ENCODE measurements around the gene ALDH3B2.
"Not testable (repeated sequence)": the region's sequence is repeated elsewhere in the genome, so short reads cannot be mapped to it uniquely, and the experiment has no call there.

Gene ALDH3B2

DNA sequence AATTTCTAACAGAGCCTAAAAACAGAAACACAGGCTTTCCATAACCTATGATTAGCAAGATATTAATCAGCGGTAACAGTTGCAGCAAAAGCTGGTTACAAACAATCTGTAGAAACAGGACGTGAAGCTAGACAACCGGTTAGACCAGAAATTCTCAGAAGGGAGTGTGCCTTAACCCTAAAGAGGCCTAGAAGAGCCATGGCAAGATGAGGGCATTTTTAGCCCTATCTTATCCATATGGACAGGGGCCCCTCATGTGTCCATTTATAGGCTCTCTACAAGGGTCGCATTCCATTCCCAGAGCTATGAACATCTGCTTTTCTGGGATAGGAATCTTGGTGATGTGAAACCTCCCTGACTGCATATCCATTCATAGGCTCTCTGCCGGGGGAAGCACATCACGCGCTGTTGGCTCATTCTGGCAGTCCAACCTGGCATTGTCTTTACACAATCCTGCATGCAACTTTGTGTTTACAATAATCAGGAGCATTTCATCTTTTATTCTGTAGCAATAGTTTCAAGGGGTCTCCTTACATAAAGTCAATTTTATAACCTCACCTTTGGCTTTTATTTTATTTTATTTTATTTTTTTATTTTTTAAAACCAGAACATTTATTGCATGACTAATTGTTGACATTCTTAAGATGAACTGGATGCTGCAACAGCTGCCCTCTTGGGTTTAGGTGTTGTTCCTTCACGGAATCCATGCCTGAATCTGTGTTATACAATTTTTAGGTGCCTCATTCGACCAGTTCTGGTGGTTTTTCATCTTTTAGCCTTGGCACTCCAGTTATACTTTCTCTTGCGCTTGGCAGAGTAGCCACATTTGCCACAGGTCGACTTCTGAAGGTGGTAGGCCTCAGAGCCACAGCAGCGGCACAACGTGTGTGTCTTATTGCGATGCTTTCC lies 8.0 kb upstream of the ALDH3B2 start:
- not testable (repeated sequence) for FAIRE-seq

- no peak for FAIRE-seq
Measured at GRCh38 chr11:67680696-67681470, 6.5 kb upstream of the ALDH3B2 start.

- no peak for FAIRE-seq
Measured at GRCh38 chr11:67675058-67675747, 780 bp upstream of the ALDH3B2 start.

GRCh38 chr11:67673902-67674301 lies 521 bp downstream of the ALDH3B2 start:
- FAIRE-seq, result no peak

- FAIRE-seq, result no peak
Measured at GRCh38 chr11:67673358-67673757, 1.1 kb downstream of the ALDH3B2 start.

DNA sequence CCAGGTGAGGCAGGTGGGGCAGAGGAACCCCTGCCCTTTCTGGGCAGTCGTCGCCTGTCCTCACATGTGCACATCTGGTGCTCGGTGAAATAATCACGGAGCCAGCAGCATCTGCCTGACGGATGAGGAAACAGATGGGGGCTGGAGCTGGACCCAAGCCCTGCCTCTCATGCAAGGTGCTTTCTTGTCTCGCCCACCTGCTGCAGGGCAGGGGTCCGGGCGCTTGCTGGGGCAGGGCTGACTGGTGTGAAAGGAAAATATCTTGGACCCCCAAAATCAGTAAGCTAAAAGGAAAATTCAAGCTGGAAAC lies 3.3 kb downstream of the ALDH3B2 start:
- FAIRE-seq, result no peak

DNA sequence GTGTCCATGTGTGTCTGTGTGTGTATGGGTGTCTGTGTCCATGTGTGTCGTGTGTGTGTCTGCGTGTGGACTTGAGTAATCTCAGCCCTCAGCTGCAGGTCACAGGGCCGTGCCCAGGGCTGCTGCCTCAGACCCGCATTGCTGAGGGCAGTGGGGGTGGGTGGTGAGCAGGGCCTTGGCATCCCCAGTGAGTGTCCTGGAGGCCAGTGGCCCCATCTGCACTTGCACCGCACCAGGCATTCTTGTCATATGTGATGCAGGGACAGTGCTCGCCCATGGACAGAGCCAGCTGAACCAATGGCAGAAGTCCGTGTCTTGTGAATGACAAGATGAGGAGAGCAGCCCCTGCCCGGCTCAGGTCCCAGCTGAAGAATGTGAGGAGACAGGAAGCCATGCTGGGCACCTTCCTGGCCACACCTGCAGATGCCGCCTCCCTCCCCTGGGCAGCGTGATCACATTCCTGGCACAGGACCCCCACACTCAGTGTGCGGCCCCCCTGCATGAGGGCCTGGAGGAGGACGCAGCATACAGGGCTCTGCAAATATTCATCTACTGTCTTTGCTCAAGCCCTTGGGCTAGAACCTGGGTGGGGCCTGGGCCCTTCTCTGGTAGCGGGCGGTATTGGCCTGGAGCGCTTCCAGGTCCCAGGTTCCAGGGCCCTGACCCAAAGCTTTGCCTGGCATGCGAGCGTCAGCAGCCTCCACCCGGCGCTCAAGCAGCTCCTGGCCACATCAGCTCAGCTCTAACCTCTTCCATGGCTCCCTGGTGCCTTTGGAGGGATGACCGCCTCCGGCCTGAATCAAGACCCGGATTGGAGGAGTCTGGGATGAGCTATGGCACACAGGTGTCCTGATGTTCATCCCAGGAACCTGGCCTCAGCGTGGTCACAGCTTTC lies 3.9 kb downstream of the ALDH3B2 start:
- FAIRE-seq, result no peak

DNA sequence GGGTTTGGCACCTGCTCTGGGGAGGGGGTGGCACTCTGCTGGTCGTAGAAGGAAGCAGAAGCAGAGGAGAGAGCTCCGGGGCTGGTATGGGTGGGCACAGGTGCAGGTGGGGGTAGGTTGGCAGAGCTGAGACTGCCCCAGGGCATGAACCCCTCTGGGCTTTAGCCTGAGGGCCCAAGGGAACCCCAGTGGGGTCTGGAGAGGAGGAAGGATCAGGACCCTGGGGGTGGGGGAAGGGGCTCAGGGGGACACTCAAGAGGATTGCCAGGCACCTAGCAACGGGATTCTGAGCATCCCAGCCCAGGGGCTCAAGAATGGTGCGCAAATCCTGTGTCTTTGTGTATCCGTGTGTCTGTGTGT lies 6.3 kb downstream of the ALDH3B2 start:
- no peak for FAIRE-seq

DNA sequence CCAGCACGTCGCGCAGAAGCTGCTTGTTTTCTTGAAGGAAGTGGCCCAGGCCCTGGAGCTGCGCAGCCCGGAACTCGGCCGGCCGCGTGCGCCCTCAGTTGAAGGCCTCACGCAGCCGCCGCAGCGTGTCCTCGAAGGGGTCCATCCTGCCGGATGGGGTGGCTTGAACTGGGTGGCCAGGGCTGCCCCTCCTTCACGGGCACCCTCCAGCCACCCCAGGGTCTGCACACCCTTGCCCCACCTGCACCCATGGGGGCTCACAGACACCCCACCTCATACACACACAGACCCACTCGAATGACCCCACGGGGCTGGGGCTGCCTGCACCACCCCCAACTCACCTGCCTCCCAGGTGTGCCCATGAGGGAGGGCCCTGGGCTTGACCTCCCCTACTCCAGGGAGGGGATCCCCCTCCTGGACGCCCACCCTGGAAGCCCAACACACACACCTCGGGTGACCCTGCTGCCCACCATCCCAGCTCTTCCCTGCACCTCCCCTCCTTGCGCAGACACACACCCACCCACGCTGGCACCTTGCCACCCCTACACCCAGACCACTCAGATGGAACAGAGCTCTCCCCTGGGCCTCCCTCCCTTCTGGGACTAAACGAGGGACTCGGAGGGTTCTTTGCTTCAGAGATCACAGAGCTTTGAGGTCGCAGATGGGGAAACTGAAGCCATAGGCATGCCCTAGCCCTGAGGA lies 6.8 kb downstream of the ALDH3B2 start:
- FAIRE-seq, result no peak

- FAIRE-seq, result no peak
Measured at GRCh38 chr11:67666676-67667489, 7.5 kb downstream of the ALDH3B2 start.

DNA sequence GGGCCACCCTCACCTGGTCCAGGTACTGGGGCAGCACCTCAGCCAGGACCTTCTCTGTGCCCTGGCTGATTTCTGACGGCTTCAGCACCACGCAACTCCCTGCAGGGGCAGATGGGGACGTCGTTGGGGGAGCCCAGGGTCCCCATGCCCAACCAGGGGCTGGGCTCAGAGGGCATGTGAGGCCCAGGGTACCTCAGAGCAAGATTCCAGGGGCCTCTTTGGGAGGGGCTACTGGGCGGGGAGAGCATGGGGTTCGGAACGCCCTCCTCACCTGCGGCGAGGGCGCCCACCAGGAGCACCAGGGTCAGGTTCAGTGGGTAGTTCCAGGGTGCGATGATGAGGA lies 8.1 kb downstream of the ALDH3B2 start:
- FAIRE-seq, result no peak

DNA sequence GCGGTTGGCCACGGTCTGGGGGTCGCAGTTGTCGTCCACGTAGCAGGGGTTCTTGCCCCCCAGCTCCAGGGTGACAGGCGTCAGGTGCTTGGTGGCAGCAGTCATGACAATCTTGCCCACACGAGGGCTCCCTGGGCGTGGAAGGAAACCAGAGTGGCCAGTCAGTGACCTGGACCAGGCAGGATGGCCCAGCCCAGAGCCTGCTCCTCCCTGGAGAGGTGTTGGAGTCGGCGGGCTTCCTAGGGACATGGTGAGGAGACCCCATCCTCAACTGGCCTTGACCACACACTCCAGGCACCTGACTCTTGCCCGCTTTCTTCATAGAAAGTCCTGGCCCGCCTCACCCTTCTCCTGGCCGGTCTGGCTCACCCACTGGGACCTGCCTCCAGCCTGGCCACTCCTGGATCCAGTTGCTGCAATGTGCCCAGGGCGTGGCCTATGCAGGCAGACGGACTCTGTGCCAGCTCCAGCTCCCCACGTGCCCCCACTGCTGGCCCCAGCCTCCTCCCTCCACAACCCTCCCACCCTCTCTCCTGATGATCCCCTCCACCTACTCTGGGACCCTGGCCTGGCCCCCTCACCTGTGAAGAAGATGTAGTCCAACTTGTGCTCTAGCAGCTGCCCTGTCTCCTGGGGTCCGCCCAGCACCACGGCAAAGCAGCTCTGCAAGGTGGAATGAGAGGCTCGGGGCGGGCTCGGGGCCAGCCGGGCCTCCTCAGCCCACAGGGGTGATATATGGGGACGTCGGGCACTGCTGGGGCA lies 8.7 kb downstream of the ALDH3B2 start:
- FAIRE-seq, result no peak

DNA sequence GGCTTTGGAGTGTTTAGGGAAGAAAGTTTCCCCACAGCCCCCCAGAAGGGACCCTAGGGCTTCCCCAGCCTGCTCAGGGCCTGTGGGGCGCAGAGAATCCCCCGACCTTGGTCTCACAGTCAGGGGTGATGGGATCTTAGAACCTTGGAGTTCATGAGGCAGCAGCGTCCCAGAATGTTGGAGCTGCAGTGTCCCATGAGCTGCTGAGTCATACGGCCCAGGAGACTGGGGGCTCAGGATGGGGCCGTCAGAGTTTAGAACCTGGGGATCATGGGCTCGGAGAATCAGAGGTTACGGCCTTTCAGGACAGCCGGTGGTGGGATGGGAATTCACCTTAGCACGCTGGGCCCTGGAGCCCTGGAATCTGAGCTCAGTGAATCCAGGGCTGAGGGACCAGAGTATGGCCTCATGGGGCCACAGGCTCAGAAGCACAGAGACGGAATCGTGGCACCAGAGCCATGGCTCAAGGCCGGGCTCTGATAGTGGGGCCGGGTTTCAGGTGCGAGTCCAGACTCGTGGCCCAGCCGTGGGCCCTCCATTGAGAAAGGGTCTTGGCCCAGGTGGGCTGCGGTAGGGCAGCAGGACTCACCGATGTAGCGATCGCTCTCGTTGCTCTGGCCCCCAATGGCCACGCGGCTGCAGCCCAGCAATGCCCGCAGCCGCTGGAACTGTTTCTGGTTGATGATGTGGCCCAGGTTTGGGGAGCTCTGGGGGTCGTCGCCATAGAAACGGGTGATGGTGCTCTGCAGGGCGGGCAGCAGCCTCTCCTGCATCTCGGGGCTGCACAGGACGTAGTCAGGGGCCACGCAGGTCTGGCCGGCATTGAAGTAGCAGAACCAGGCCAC lies 9.5 kb downstream of the ALDH3B2 start:
- no peak for FAIRE-seq

- FAIRE-seq, result no peak
Measured at GRCh38 chr11:67664213-67664585, 10.2 kb downstream of the ALDH3B2 start.

- FAIRE-seq, result no peak
Measured at GRCh38 chr11:67663532-67664212, 10.8 kb downstream of the ALDH3B2 start.

DNA sequence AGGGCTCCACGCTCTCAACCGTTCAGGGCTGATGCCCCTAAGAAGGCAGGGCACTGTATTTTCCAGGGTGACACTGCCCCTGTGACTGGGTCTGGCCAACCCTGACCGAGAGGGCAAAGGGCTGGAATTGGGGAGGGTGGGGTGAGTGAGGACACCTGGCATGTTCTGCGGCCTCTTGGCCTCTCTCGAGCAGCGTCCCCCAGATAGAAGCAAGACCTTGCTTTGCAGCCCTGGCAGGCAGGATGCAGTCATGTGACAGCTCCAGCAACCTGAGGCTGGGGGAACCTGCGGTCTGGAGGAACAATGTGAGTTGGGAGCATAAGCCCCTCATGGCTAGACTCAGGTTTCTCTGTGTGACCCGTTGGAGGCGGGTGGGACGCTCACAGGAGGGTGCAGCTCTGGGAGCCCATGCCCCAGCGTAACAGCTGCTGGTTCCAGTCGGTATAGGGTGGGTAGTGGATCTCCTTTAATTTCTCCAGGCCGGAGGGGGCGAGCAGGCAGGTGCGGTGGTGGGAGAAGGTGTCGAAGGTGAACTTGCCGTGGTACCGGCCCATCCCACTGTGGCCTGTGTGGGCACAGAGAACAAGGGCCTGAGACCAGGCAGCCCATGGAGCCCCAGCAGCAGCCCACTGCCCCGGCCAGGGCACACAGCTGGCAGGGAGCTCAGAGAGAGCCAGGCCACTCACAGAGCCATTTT lies 11.4 kb downstream of the ALDH3B2 start:
- no peak for FAIRE-seq

- FAIRE-seq, result no peak
Measured at GRCh38 chr11:67662142-67662834, 12.1 kb downstream of the ALDH3B2 start.

DNA sequence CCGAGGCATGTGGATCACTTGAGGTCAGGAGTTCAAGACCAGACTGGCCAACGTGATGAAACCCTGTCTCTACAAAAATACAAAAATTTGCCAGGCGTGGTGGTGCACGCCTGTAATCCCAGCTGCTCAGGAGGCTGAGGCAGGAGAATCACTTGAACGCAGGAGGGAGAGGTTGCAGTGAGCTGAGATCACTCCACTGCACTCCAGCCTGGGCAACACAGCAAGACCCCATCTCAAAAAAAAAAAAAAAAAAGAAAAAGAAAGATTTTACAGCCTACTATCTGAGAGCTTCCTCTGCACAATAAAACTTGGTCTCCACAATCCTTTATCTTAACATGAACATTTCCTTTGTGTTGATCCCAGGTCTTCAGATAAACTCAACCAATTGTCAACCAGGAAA lies 13.7 kb downstream of the ALDH3B2 start:
- not testable (repeated sequence) for FAIRE-seq

All from islet of Langerhans (tissue), 1 donor.